Mesendoderm (in vitro differentiated cells): ENCODE measurements around the gene OR4B1.
A peak's percentile ranks its signal among the peaks of the same experiment; 100 is the strongest.

Experiments used
- DNase-seq: peaks from one replicate; pipeline ENCODE4 v3.0.0; 2013
- H2AK5ac ChIP-seq: 2 replicates; pipeline ENCODE4 v1.6.1; 2013; ENCODE audit warnings: low read length, inconsistent platforms
- H2BK120ac ChIP-seq: 2 replicates; pipeline ENCODE4 v1.6.1; 2013; ENCODE audit warnings: low read depth, mild to moderate bottlenecking, low read length, moderate library complexity, mixed read lengths
- H2BK15ac ChIP-seq: replicated peaks from 2 replicates; pipeline ENCODE4 v1.6.1; 2013; ENCODE audit warnings: low read depth, mild to moderate bottlenecking, moderate library complexity
- H2BK5ac ChIP-seq: 2 replicates; pipeline ENCODE4 v1.6.1; 2013; ENCODE audit warnings: low read length, inconsistent platforms
- H3K18ac ChIP-seq: 2 replicates; pipeline ENCODE4 v1.6.1; 2013; ENCODE audit warnings: mild to moderate bottlenecking, low read length, mixed read lengths
- H3K23ac ChIP-seq: one replicate; pipeline ENCODE4 v1.6.1; 2013; ENCODE audit warnings: low read length
- H3K27ac ChIP-seq: 2 replicates; pipeline ENCODE4 v1.5.1; 2013; ENCODE audit warnings: low read depth, mild to moderate bottlenecking, inconsistent platforms, low read length, moderate library complexity
- H3K27me3 ChIP-seq: 2 replicates; pipeline ENCODE4 v1.6.1; 2013; ENCODE audit warnings: low read length, control low read depth, mild to moderate bottlenecking, inconsistent platforms; ENCODE audit not compliant: insufficient read depth, poor library complexity
- H3K36me3 ChIP-seq: 2 replicates; pipeline ENCODE4 v1.6.1; 2013; ENCODE audit warnings: low read length, inconsistent platforms; ENCODE audit not compliant: control insufficient read depth, insufficient read depth
- H3K4ac ChIP-seq: one replicate; pipeline ENCODE4 v1.6.1; 2013; ENCODE audit warnings: low read depth, mild to moderate bottlenecking, low read length, moderate library complexity
- H3K4me1 ChIP-seq: 2 replicates; pipeline ENCODE4 v1.6.1; 2013; ENCODE audit warnings: low read depth, low read length, inconsistent platforms; ENCODE audit not compliant: control insufficient read depth
- H3K4me2 ChIP-seq: 2 replicates; pipeline ENCODE4 v1.6.1; 2013; ENCODE audit warnings: low read length
- H3K4me3 ChIP-seq: 2 replicates; pipeline ENCODE4 v1.5.1; 2013; ENCODE audit warnings: mild to moderate bottlenecking, low read length
- H3K56ac ChIP-seq: one replicate; pipeline ENCODE4 v1.6.1; 2013; ENCODE audit warnings: low read length
- H3K79me1 ChIP-seq: 2 replicates; pipeline ENCODE4 v1.6.1; 2013; ENCODE audit warnings: low read length, inconsistent platforms
- H3K79me2 ChIP-seq: 2 replicates; pipeline ENCODE4 v1.6.1; 2013; ENCODE audit warnings: mild to moderate bottlenecking, low read length; ENCODE audit not compliant: control insufficient read depth, insufficient read depth
- H3K9ac ChIP-seq: 2 replicates; pipeline ENCODE4 v1.6.1; 2013; ENCODE audit warnings: low read length, inconsistent platforms
- H4K5ac ChIP-seq: one replicate; pipeline ENCODE4 v1.6.1; 2013; ENCODE audit warnings: low read length
- H4K8ac ChIP-seq: one replicate; pipeline ENCODE4 v1.6.1; 2013; ENCODE audit warnings: low read depth, mild to moderate bottlenecking, control low read depth, low read length, moderate library complexity
- WGBS: extraction: QIAGEN DNeasy Blood & Tissue Kit; methylation state at CpG from one replicate; pipeline ENCODE4 v1.1.7; 2013; ENCODE audit warnings: low lambda C conversion rate, missing lambda C conversion rate; ENCODE audit not compliant: insufficient coverage; ENCODE audit errors: extremely low coverage; 5-methylcytosine and 5-hydroxymethylcytosine counted together

Gene OR4B1

DNA sequence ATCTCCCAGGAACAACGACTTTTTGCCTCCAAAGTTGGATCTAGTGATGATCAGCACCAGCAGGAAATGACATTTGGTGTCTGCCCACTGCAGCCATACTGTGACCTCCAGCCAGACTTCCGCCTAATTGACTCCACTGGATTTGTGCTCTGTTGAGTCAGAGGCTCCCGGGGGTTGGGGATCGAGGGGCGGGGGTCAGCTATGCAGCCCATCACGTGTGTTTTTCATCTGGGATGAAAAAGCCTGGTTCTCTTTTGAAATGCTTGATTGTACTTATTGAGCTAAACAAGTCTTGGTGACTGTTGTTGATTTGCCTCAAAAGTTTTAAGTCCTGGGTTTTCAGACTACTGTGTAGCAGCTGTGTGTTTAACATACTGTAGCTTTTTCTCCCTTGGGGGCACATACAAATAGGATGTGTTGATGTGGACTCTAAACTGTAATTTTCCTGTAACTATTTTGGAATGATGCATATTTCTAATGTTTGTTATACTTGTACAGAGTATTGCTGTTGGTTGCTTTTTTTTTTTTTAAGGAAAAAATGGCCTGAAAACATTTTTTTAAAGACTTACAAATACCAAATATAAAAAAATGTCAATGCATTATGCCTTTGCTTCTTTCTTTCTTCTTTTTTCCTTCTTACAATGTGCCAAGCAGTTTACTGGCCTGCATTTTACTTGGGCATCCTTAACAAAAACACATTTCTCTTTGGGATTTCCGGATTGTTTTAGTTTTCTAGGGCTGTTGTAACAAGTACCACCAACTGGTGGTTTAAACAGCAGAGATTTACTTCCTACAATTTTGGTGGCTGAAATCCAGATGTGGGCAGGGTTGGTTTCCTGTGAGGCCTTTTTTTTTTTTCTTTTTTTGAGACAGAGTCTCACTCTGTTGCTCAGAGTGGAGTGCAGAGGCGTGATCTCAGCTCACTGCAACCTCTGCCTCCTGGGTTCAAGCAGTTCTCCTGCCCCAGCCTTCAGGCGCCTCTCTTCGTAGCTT, 46.1 kb upstream of the OR4B1 start:
- Histone ChIP-seq H3K9ac (no peak overlapping the region), H3K79me2 (no peaks in the 10 kb centered on the region), H3K79me1 (no peaks in the 10 kb centered on the region), H4K8ac (no peak overlapping the region), H3K4me2 (no peak overlapping the region), H4K5ac (no peak overlapping the region), H2BK120ac (no peak overlapping the region), H3K56ac (no peak overlapping the region), H3K23ac (no peak overlapping the region), H3K4me1 (no peaks in the 10 kb centered on the region), H3K18ac (no peak overlapping the region), H3K36me3 (peaks cover 1% of the 10 kb centered on the region), H3K4me3 (no peak overlapping the region), H2AK5ac (no peak overlapping the region), H3K4ac (no peak overlapping the region), H3K27me3 (no peaks in the 10 kb centered on the region), H2BK5ac (no peak overlapping the region), H3K27ac (no peak overlapping the region), H2BK15ac (no peak overlapping the region)
- no CpG with 5 or more reads among the region's 10 CpGs for WGBS
- peak; percentile 4 for DNase-seq

- no CpG with 5 or more reads among the region's 14 CpGs for WGBS
- no peaks in the 10 kb centered on the region for H3K4me1 ChIP-seq
- peaks cover 1% of the 10 kb centered on the region for H3K36me3 ChIP-seq
- no peak overlapping the region for H3K23ac ChIP-seq
- no peak overlapping the region for H4K5ac ChIP-seq
- no peaks in the 10 kb centered on the region for H3K79me1 ChIP-seq
- no peak overlapping the region for H4K8ac ChIP-seq
- no peak overlapping the region for H2BK15ac ChIP-seq
- H3K4me3 ChIP-seq, result no peak overlapping the region
- no peak overlapping the region for H2BK120ac ChIP-seq
- no peak overlapping the region for H2BK5ac ChIP-seq
- H2AK5ac ChIP-seq, result no peak overlapping the region
- H3K9ac ChIP-seq, result no peak overlapping the region
- no peak overlapping the region for H3K27ac ChIP-seq
- no peak overlapping the region for H3K56ac ChIP-seq
- no peak overlapping the region for H3K4me2 ChIP-seq
- no peaks in the 10 kb centered on the region for H3K79me2 ChIP-seq
- no peaks in the 10 kb centered on the region for H3K27me3 ChIP-seq
- H3K18ac ChIP-seq, result no peak overlapping the region
- DNase-seq, result peak; percentile 82
- H3K4ac ChIP-seq, result no peak overlapping the region
Observed at GRCh38 chr11:48172818-48173609, 43.6 kb upstream of the OR4B1 start.

GRCh38 chr11:48177661-48178060, 38.9 kb upstream of the OR4B1 start:
- Histone ChIP-seq H3K9ac (no peak overlapping the region), H3K4ac (no peak overlapping the region), H4K8ac (no peak overlapping the region), H3K4me1 (no peaks in the 10 kb centered on the region), H3K79me1 (no peaks in the 10 kb centered on the region), H2BK5ac (no peak overlapping the region), H3K18ac (no peak overlapping the region), H3K27me3 (no peaks in the 10 kb centered on the region), H2BK120ac (no peak overlapping the region), H3K36me3 (no peaks in the 10 kb centered on the region), H3K79me2 (no peaks in the 10 kb centered on the region), H2BK15ac (no peak overlapping the region), H3K4me2 (no peak overlapping the region), H3K56ac (no peak overlapping the region), H2AK5ac (no peak overlapping the region), H3K23ac (no peak overlapping the region), H3K4me3 (no peak overlapping the region), H4K5ac (no peak overlapping the region), H3K27ac (no peak overlapping the region)
- WGBS, result no CpG with 5 or more reads among the region's 4 CpGs
- no peak for DNase-seq

GRCh38 chr11:48180627-48181026, 36.0 kb upstream of the OR4B1 start:
- no peak overlapping the region for H3K23ac ChIP-seq
- H3K27ac ChIP-seq, result no peak overlapping the region
- H4K8ac ChIP-seq, result no peak overlapping the region
- no CpG with 5 or more reads among the region's 6 CpGs for WGBS
- no peak overlapping the region for H3K9ac ChIP-seq
- no peak overlapping the region for H3K4ac ChIP-seq
- no peak overlapping the region for H2BK5ac ChIP-seq
- H3K27me3 ChIP-seq, result no peaks in the 10 kb centered on the region
- H3K79me2 ChIP-seq, result no peaks in the 10 kb centered on the region
- H2AK5ac ChIP-seq, result no peak overlapping the region
- H3K56ac ChIP-seq, result no peak overlapping the region
- DNase-seq, result no peak
- no peaks in the 10 kb centered on the region for H3K36me3 ChIP-seq
- H4K5ac ChIP-seq, result no peak overlapping the region
- H3K4me3 ChIP-seq, result no peak overlapping the region
- no peaks in the 10 kb centered on the region for H3K79me1 ChIP-seq
- H3K4me2 ChIP-seq, result no peak overlapping the region
- no peak overlapping the region for H2BK120ac ChIP-seq
- no peaks in the 10 kb centered on the region for H3K4me1 ChIP-seq
- no peak overlapping the region for H2BK15ac ChIP-seq
- H3K18ac ChIP-seq, result no peak overlapping the region

GRCh38 chr11:48182860-48183526, 33.6 kb upstream of the OR4B1 start:
- no peak for DNase-seq
- H3K4me3 ChIP-seq, result no peak overlapping the region
- no peak overlapping the region for H3K4me2 ChIP-seq
- H3K9ac ChIP-seq, result no peak overlapping the region
- no peaks in the 10 kb centered on the region for H3K4me1 ChIP-seq
- no peaks in the 10 kb centered on the region for H3K79me1 ChIP-seq
- no peak overlapping the region for H3K4ac ChIP-seq
- H2BK5ac ChIP-seq, result no peak overlapping the region
- H3K79me2 ChIP-seq, result no peaks in the 10 kb centered on the region
- H3K27me3 ChIP-seq, result no peaks in the 10 kb centered on the region
- H3K23ac ChIP-seq, result no peak overlapping the region
- H4K5ac ChIP-seq, result no peak overlapping the region
- H3K18ac ChIP-seq, result no peak overlapping the region
- no peak overlapping the region for H2BK120ac ChIP-seq
- H3K36me3 ChIP-seq, result no peaks in the 10 kb centered on the region
- no peak overlapping the region for H3K56ac ChIP-seq
- H3K27ac ChIP-seq, result no peak overlapping the region
- H2BK15ac ChIP-seq, result no peak overlapping the region
- H4K8ac ChIP-seq, result no peak overlapping the region
- WGBS, result no CpG with 5 or more reads among the region's 4 CpGs
- H2AK5ac ChIP-seq, result no peak overlapping the region
